COLO668 (cell line): ENCODE measurements around the gene EPHA3.

ENCODE experiments used
- DNase-seq: peaks from one replicate; lab custom pipeline; 2025; ENCODE audit not compliant: unreplicated experiment; lab: John Stamatoyannopoulos, UW

The EPHA3 gene

GRCh38 chr3:89144080-89144479 lies 36.7 kb downstream of the EPHA3 start:
- DNase-seq, result no peak

- DNase-seq, result no peak
Measured at GRCh38 chr3:89145995-89146394, 38.6 kb downstream of the EPHA3 start.

GRCh38 chr3:89154416-89154815 lies 47.0 kb downstream of the EPHA3 start:
- no peak for DNase-seq

- no peak for DNase-seq
Measured at GRCh38 chr3:89155811-89156210, 48.4 kb downstream of the EPHA3 start.

- DNase-seq, result no peak
Measured at GRCh38 chr3:89157575-89157974, 50.2 kb downstream of the EPHA3 start.

GRCh38 chr3:89159605-89160004 lies 52.2 kb downstream of the EPHA3 start:
- no peak for DNase-seq

GRCh38 chr3:89164774-89165173 lies 57.4 kb downstream of the EPHA3 start:
- no peak for DNase-seq

GRCh38 chr3:89165636-89166263 lies 58.3 kb downstream of the EPHA3 start:
- DNase-seq, result no peak

GRCh38 chr3:89171687-89172545 lies 64.5 kb downstream of the EPHA3 start:
- no peak for DNase-seq

- DNase-seq, result no peak
Measured at GRCh38 chr3:89173546-89173945, 66.1 kb downstream of the EPHA3 start.

- no peak for DNase-seq
Measured at GRCh38 chr3:89179355-89180001, 72.1 kb downstream of the EPHA3 start.

- DNase-seq, result no peak
Measured at GRCh38 chr3:89180334-89180733, 72.9 kb downstream of the EPHA3 start.

GRCh38 chr3:89182056-89182455 lies 74.6 kb downstream of the EPHA3 start:
- DNase-seq, result no peak

- DNase-seq, result no peak
Measured at GRCh38 chr3:89184151-89184995, 77.0 kb downstream of the EPHA3 start.

GRCh38 chr3:89186456-89186855 lies 79.0 kb downstream of the EPHA3 start:
- no peak for DNase-seq

- DNase-seq, result no peak
Measured at GRCh38 chr3:89198591-89198990, 91.2 kb downstream of the EPHA3 start.

- no peak for DNase-seq
Measured at GRCh38 chr3:89212619-89213018, 105.2 kb downstream of the EPHA3 start.

GRCh38 chr3:89216016-89216739 lies 108.8 kb downstream of the EPHA3 start:
- no peak for DNase-seq

- no peak for DNase-seq
Measured at GRCh38 chr3:89217148-89217685, 109.8 kb downstream of the EPHA3 start.

- no peak for DNase-seq
Measured at GRCh38 chr3:89221924-89222323, 114.5 kb downstream of the EPHA3 start.
